PC-9 (cell line): ENCODE measurements around the gene BCAP29.

Experiments
- EZH2 ChIP-seq: fragments of 200-600 bp; sonication (generic); IDR thresholded peaks from 2 replicates; pipeline ENCODE4 v1.8.0; 2017; ENCODE audit warnings: antibody characterized with exemption, low read depth
- TF ChIP-seq, protein P1 (sequence below): fragments of 200-600 bp; sonication (generic); conservative IDR thresholded peaks from 2 replicates; pipeline ENCODE4 v1.6.1; 2017; ENCODE audit warnings: mixed run types, antibody characterized with exemption, mild to moderate bottlenecking, moderate library complexity

DNA sequence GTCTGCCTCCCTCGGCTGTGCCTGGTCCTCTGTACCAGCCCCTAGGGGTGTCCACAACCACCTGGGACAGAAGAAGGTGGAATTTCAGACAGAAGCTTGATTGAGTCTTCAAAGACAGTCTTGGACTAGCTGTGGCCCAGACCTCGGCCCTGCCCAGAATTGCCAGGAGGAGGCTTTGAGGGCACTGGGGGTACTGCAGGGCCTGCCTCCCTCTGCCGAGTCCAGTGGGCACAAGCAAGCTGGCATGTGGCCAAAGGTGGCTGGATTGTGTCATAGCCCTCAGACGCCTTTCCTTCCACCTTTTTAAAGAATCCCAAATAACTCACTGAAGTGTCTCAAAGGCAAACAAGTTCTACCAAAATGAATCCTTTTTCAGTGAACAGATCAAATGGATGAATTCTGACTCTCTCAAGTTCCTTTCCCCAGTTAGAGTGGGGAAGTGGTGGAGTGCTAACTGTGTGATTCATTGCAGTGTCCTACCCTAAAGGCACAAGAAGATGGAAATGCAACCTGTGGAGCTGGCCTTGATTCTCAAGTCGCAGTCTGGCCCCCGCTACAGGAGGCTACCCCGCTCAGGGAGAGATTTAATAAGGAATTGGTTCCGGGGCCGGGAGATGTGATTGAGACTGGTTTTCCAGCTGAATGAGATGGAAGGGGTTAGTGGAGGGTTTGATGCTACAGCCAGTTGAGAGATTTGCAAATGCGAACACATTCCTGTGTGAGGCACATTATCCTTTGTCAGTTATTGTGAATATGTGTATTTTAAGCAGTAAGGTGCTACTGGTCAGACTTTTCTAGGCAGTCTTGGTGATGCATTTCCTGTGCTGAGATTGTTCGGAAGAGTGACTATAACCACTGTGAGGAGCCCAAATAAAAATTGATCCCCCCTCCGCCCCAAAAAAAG, 51.8 kb downstream of the BCAP29 start:
- TF ChIP-seq, protein P1, sequence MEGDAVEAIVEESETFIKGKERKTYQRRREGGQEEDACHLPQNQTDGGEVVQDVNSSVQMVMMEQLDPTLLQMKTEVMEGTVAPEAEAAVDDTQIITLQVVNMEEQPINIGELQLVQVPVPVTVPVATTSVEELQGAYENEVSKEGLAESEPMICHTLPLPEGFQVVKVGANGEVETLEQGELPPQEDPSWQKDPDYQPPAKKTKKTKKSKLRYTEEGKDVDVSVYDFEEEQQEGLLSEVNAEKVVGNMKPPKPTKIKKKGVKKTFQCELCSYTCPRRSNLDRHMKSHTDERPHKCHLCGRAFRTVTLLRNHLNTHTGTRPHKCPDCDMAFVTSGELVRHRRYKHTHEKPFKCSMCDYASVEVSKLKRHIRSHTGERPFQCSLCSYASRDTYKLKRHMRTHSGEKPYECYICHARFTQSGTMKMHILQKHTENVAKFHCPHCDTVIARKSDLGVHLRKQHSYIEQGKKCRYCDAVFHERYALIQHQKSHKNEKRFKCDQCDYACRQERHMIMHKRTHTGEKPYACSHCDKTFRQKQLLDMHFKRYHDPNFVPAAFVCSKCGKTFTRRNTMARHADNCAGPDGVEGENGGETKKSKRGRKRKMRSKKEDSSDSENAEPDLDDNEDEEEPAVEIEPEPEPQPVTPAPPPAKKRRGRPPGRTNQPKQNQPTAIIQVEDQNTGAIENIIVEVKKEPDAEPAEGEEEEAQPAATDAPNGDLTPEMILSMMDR = no peak
- TF ChIP-seq EZH2 = no peak
